HG03571 (cell line): ENCODE data around the gene TMEM232.

Experiments
- ATAC-seq: cut with Tn5 transposase; IDR thresholded peaks from one replicate; pipeline ENCODE4 v1.9.1; 2021; ENCODE audit not compliant: unreplicated experiment

TMEM232 gene

DNA sequence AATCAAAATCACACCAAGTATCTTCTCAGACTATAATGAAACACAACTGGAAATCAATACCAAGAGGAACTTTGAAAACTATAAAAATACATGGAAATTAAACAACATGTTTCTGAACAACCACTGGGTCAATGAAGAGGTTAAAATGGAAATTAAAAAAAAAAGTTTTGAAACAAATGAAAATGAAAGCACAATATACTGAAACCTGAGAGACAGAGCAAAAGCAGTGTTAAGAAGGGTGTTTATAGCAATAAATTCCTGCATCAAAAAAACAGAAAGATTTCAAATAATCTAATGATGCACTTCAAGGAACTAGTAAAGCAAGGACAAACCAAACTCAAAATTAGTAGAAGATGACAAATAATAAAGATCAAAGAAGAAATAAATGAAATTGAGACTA is 92.0 kb downstream of the TMEM232 start:
- ATAC-seq: no peak

DNA sequence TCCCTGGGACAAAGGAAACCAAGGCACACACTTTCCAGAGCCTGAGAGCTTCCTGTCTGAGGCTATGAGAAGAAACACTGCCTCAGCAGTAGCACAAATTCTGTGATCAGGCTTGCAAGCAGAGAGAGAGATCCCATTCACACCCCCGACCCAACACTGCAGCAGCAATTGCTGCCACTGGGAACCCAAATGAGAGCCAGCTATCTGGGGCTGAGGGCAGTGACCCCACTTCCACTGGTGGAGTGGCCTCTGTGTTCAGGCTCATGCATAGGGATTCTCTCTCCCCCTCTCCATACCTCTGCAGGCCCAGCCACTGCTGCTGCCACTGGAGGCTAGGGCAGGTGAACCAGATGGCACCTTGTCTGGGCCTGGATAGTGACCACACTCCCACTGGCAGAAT is 95.2 kb downstream of the TMEM232 start:
- no peak for ATAC-seq

DNA sequence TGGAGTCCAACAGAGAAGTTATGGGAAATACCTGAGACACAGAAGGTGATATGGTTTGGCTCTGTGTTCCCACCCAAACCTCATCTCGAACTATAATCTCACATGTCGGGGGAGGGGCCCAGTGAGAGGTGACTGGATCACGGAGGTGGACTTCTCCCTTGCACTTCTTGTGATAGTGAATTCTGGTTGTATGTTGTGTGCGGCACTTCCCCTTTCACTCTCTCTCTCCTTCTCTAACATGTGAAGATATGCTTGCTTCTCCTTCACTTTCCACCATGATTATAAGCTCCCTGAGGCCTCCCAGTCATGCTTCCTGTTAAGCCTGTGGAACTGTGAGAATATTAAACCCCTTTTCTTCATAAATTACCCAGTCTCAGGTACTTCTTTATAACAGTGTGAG is 96.1 kb downstream of the TMEM232 start:
- ATAC-seq: no peak

DNA sequence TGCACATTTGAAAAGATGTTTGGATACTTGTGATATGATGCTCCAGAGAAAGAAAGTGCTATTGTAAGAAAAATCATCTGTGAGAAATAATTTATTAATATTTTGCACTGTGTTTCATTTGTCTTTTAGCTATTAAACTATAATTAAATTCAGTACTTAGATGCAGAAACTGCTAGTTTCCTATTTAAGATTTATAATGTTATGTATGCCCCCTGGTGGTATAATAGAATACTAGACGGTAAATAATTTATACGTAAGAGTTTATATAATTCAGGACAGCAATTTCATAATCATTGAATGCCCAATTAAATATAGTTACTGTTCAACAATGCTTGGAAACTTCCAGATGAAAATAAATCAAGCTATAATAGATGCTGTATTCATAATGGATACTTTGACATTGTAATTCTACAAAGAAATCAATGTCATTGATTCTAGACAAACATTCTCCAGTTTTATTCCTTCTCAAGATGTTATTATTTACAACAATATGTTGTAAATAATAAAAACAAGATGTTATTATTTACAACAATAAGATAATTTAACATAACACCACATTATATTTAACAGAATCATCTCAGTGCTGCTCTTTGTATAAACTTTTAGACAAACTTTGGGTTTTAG is 101.0 kb downstream of the TMEM232 start:
- no peak for ATAC-seq

DNA sequence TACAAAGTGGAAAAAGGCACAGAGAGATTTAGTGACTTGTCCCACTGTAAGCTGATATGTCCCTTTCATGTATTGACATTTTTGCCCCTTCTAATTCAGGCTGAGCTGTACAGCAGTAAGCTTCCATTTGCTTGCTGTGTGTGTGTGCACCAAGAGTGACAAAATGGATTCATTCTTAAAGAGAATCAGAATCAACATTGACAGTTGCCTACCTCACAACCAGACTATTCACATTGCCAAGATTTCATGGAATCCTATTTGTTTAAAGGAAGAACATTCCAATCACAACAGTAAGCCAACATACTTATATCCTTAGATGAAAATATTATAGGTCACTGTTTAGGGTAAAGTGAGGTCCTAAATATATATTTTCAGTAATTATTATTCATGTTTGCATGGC is 102.6 kb downstream of the TMEM232 start:
- no peak for ATAC-seq

DNA sequence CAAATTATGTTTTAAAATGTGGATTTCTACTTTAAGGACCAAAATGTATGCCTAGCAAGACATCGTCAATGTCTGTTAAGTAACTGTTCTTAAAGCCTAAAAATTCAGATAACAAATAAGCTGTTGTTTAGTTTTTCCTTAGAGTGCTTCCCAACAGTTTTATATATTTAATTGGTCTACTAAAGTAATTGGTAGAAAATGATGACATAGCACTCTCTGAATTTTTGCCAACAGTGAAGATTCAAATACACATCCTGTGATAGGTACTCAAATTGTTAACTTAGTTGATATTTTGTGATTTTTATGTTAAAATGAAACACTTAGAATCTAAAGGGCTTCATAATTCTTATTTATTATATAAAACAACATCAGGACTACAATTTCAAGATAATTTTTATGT is 107.5 kb downstream of the TMEM232 start:
- no peak for ATAC-seq

DNA sequence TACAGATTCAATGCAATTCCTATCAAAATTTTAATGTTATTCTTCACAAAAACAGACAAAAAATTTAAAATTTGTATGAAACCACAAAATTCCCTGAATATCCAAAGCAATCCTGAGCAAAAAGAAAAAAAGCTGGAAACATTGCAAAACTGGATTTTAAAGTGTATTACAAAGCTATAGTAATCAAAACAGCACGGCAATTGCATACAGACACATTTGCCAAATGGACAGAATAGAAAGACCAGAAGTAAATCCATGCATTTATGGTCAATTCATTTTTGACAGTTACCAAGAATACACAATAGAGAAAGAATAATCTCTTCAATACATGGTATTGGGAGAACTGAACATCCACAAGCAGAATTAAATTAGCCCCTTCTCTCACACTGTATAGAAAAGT is 110.5 kb downstream of the TMEM232 start:
- no peak for ATAC-seq

DNA sequence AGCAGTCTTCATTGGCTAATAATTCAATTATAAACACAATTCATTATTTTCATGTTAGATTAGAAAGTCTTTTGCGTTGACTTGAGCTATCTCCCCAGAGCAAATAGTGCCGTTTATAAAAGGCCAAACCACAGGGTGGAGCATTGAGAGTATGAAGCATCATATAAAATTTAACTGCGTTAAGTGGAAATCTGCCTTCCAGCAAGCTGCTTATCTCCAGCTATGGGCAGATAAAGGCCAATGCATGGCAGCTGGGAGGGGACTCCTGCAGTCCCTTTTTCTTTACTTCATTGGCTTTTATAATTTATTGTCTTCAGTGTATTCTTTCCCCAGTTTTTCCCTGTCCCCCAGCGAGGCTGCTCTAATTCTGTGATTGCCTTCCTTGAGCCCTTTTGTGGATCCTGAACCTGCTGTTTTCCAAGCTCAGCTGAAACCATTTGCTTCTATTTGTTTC is 113.7 kb downstream of the TMEM232 start:
- ATAC-seq: no peak

DNA sequence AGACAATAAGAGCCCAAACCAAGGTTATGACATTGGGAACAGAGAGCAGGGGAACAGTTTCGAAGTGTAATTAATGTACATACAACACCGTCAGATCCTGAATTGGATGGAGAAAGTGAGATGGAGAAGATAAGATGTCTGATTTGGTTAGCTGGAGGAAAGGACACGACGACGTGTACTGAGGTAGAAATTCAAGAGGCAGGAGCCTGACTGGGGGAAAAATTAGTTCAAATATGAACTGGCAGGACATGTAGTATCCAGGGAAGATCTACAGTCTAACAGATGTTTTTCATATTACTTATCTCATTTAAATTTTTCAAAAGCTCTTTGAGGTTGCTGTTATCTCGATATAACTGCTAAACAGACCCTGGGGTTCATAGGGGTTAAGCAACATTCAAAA is 114.7 kb downstream of the TMEM232 start:
- ATAC-seq: no peak

DNA sequence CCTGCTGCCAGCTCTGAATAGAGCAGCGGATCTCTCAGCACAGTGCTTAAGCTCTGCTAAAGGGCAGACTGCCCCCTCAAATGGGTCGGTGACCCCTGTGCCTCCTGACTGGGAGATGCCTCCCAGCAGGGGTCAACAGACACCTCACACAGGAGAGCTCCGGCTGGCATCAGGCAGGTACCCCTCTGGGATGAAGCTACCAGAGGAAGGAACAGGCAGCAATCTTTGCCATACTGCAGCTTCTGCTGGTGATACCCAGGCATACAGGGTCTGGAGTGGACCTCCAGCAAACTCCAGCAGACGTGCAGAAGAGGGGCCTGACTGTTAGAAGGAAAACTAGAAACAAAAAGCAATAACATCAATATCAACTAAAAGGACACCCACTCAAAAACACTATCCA is 131.6 kb downstream of the TMEM232 start:
- no peak for ATAC-seq

DNA sequence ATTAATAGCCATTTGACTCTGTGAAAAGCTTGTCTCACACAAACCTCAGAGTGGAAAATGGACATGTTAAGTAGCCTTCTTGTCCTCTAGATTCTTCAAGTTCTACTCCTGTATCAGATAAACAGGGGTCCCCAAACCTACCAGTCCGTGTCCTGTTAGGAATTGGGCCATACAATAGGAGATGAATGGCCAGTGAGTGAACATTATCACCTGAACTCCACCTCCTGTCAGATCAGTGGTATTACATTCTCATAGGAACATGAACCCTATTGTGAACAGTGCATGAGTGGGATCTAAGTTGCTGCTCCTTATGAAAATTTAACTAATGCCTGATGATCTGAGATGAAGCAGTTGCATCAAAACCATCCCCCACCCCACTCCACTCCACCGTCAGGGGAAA is 136.3 kb downstream of the TMEM232 start:
- peak; percentile 69 for ATAC-seq

DNA sequence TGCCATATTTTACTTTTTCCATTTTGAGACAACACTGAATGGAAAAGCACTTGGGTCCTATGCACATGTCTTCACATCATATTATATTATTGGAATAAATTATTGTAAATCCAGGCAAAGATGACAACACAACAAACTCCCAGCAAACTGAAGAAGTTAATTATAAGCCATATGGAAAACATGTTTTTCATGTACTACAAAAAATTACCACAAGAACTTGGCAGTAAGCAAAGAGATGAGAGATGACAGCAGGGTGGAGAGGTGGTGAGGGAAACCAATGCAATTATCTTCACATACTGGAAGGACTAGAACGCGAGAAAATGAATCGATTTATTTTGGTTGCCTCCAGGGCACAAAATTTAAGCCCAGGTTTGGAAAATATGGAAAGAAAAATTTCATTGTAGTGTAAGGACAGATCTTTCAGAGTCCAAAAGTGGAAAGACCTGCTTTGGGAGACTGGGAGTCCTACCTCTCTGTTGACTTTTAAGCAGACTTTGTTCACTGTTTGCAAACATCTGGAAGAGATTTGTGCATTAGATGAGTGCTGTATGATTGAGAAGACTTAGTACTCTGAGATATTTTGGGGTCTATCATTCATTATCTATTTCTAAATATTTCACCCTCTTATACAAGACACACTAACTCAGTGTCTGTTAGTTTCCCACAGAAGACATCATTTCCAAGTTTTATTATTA is 138.0 kb downstream of the TMEM232 start:
- ATAC-seq: no peak

DNA sequence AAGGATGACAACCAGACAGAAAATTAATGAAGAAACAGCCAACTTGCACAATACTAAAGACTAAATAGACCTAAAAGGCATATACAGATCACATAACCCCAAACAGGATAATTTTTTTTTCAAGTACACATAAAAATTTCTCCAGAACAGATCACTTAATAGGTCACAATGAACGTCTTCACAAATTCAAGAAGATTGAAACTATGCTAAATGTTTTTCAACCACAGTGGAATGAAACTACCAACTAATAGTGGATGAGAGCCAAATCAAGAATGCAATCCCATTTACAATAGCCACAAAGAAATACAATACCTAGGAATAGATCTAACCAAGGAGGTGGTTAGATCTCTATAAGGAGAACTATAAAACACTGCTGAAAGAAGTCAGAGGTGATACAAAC is 145.8 kb downstream of the TMEM232 start:
- no peak for ATAC-seq

DNA sequence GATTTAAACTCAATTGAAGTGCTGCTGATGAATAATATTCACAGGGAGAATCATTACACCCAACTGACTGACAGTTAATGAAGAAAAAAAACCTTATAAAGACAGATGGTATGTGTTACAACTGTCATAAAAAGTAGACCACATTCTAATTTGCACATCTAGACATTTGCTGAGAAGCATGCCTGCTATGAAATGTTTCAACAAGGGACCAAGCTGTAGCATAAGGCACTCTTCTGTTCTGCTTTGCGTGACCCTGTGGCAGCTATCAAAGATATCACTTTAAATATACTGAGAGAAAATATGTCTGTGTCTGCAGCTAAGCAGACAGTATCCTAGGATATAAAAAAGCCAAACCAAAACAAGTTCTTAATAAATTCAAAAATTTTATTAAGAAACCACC is 153.7 kb downstream of the TMEM232 start:
- ATAC-seq: no peak

DNA sequence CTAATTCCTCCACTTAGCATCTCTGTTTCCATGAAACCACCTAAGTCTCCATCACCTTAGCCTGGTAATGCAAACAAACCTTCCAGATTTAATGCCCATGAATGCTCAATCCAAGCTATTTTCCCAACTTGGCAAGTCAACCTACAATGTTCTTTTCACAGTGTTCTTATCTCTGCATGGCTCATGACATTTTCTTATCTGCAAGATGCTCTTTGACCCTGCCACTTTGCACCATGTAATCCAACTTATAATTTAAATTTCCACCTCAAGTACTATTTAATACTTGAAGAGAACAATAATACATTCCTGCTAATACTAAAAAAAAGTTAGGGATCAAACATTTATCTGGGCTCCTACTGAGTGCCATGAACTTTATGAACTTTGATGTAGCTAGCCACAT is 164.3 kb downstream of the TMEM232 start:
- no peak for ATAC-seq

DNA sequence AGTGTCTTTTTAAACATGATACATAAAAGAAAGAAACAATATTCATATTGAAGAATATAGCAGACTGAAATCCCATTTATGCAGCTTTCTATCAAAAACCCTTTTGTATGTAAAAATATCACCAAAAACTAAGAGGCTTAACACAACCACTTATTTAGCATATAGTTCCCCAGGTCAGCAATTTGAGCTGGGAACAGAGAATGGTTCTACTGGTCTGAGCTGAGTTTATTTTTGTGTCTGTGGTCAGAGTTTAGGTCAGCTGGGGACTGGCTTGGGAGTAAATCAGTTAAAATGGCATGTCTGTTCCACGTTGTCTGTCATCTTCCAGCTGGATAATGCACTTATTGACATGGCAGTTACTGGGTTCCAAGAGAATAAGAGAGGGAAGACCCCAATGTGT is 165.0 kb downstream of the TMEM232 start:
- ATAC-seq: no peak

DNA sequence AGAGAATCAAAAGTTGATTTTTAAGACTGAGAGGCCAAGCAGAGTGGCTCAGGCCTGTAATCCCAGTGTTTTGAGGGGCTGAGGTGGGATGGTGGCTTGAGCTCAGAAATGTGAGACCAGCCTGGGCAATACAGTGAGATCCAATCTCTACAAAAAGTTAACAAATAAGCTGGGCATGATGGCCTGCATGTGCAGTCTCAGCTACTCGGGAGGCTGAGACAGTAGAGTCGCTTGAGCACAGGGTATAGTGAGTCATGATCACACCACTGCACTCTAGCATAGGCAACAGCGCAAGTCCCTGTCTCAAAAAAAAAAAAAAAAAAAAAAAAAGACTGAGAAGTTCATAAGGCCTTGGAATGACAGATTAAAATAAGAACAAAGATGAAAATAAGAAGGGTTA is 177.2 kb downstream of the TMEM232 start:
- ATAC-seq: no peak

DNA sequence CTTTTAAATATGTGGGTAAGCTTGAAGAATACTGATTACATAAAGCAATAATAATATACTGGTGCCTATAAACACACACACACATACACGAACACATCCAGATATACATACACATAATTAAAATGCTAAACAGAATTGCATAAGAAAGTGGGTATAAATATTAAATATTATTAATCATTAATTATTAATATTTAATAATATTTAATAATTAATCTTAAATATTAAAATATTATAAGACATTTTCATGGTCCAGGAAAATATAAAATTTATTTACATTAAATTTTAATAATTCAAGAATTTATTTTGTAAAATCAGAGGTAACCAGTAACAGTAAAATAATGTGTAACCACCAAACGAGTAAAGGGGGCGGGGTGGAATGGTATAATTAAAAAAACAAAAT is 178.3 kb downstream of the TMEM232 start:
- ATAC-seq: no peak

DNA sequence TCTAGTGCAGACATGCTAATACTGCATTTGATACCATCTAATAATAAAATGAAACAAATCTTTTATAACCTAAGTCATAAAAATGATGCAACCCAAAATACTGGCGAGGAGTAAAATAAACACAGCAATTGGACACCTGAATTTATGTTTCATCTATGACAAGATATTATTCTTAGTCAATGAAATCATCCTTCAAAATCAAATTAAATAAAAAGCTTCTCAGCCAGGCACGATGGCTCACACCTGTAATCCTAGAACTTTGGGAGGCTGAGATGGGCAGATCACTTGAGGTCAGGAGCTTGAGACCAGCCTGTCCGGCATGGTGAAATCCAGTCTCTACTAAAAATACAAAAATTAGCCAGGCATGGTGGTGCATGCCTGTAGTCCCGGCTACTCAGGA is 179.0 kb downstream of the TMEM232 start:
- ATAC-seq: no peak

DNA sequence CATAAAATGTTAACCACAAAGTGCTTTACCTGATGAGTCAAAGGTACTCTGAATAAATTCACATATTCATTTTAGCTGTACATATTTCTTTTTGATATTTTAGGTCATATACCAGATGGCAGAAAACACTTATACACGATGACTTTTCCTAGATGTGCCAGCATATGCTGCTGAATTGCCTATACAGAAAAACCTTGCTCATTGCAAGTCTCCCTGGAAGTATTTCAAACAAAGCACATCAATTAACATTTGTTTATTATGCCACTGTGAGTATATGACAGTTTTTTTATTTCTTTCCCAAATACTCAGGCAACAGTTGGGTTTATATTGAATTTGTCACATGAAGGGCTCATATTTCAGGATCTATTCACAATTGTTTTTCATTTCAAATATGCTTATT is 180.8 kb downstream of the TMEM232 start:
- no peak for ATAC-seq

DNA sequence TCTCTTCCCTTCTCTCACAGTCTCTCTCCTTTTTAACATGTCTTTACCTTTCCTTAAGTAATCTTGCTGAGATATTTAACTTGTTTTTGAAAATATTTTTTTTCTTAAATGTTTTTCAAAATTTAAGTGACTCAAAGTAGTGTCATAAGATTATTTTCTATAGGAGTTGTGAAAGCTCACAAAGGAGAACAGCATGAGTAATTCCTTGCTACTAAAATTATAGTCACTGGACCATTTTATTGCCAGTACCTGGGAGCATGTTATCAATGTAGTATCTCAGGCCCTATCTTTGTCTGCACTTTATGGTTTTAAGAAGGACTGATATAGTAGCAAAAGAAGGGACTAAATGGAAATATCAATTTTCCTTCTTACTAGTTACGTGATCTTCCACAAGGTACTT is 181.9 kb downstream of the TMEM232 start:
- ATAC-seq: no peak

DNA sequence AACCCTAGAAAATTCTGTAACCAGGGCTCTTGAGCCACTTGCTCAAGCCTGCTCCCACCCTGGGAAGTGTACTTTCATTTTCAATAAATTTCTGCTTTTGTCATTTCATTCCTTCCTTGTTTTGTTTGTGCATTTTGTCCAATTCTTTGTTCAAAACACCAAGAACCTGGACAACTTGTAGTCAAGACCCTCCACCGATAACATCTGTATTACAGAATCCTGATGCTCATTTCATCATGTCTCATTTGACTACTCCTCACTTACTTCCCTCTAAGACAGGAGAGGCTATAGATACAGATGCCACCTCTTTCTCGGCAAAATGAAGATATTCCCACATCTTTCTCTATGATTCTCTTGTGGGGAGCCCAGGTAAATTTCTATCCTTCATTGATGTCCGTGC is 183.5 kb downstream of the TMEM232 start:
- ATAC-seq: no peak
